ENCODE results near the gene CCL8. TPM values are rescaled to one million over a fixed set of nuclear protein-coding genes. Genes with fewer than 3 reads are reported as not detected.
A peak's percentile ranks its signal among the peaks of the same experiment; 100 is the strongest.

The CCL8 gene
- total RNA-seq, 1 donor from 2014 or later: not detected

DNA sequence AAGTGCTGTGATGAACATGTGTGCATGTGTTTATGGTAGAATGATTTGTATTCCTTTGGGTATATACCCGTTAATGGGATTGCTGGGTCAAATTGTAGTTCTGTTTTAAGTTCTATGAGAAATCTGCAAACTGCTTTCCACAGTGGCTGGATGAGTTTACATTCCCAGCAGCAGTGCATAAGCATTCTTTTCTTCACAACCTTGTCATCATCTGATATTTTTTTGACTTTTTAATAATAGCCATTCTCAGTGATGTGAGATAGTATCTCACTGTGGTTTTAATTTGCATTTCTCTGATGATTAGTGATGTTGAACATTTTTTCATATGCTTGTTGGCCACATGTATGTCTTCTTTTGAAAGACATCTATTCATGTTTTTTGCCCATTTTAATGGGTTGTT is 18.5 kb downstream of the CCL8 start:
- H3K4me3 Mint-ChIP-seq (ENCODE audit: low read depth): no peak overlapping the region
- H3K36me3 Mint-ChIP-seq (ENCODE audit: low read depth): no peaks in the 10 kb centered on the region
- H3K27ac Mint-ChIP-seq: no peak overlapping the region
- H3K9me3 Mint-ChIP-seq: no peaks in the 10 kb centered on the region
- H3K4me1 Mint-ChIP-seq (ENCODE audit: low read depth): no peaks in the 10 kb centered on the region
- no peak for DNase-seq (ENCODE audit: low spot score)
- peaks cover 47% of the 10 kb centered on the region for H3K27me3 Mint-ChIP-seq (ENCODE audit: low read depth)
- intact Hi-C loops (cut with micrococcal nuclease): no loop called here

DNA sequence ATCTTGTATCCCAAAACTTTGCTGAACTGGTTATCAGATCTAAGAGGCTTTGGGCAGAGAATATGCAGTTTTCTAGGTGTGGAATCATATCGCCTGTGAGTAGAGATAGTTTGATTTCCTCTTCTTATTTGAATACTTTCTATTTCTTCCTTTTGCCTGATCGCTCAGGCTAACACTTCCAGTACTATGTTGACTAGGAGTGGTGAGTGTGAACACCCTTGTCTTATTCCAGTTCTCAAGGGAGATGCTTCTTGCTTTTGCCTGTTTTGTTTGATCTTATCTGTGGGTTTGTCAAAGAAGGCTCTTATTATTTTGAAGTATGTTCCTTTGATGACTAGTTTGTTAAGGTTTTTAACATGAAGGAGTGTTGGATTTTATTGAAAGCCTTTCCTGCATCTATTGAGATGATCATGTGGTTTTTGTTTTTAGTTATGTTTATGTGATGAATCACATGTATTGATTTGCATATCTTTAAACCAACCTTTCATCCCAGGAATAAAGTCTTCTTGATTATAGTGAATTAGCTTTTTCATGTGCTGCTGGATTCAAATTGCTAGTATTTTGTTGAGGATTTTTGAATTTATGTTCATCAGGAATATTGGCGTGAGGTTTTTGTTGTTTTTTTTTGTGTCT is 20.0 kb downstream of the CCL8 start:
- H3K36me3 Mint-ChIP-seq (ENCODE audit: low read depth): no peaks in the 10 kb centered on the region
- H3K27ac Mint-ChIP-seq: no peak overlapping the region
- H3K4me1 Mint-ChIP-seq (ENCODE audit: low read depth): no peaks in the 10 kb centered on the region
- H3K27me3 Mint-ChIP-seq (ENCODE audit: low read depth): peaks cover 54% of the 10 kb centered on the region
- no peak overlapping the region for H3K4me3 Mint-ChIP-seq (ENCODE audit: low read depth)
- intact Hi-C loops (cut with micrococcal nuclease): no loop called here
- DNase-seq (ENCODE audit: low spot score): no peak
- H3K9me3 Mint-ChIP-seq: no peaks in the 10 kb centered on the region

DNA sequence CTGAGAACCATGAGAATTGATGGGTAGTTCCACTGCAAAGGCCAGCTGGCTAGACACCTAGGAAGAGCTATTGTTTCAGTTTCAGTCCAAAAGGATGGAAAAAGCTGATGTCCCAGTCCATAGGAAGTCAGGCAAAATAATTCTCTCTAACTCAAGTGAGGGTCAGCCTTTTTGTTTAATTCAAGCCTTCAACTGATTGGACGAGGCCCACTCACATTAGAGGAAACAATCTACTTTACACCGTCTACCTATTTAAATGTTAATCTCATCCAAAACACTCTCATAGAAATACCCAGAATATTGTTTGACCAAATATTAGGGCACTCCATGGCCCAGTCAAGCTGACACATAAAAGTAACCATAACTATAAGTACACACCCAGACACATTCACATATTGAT is 22.7 kb downstream of the CCL8 start:
- intact Hi-C loops (cut with micrococcal nuclease): no loop called here
- H3K27ac Mint-ChIP-seq: no peak overlapping the region
- no peaks in the 10 kb centered on the region for H3K9me3 Mint-ChIP-seq
- no peaks in the 10 kb centered on the region for H3K4me1 Mint-ChIP-seq (ENCODE audit: low read depth)
- H3K4me3 Mint-ChIP-seq (ENCODE audit: low read depth): no peak overlapping the region
- H3K27me3 Mint-ChIP-seq (ENCODE audit: low read depth): peaks cover 46% of the 10 kb centered on the region
- no peaks in the 10 kb centered on the region for H3K36me3 Mint-ChIP-seq (ENCODE audit: low read depth)
- no peak for DNase-seq (ENCODE audit: low spot score)

DNA sequence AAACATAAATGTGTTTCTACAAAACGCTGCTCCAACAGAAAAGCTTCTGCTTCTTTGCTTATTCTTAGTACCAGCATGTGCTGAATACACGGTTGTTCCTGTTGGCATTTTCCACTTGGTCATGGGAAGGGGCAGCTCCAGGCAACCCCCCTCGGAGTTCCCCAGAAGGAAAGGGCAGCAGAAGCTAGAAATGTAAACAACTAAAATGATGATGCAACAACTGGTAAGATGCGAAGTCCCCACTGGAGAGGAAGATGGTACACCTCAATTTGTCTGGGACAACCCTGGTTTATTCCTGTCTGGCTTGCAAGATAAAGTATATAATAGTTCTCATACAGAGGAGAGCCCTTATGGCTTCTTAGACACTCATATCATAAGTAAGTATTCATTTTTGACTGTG is 27.8 kb downstream of the CCL8 start:
- DNase-seq (ENCODE audit: low spot score): no peak
- Mint-ChIP-seq H3K4me3 (ENCODE audit: low read depth) (no peak overlapping the region), H3K4me1 (ENCODE audit: low read depth) (no peaks in the 10 kb centered on the region), H3K36me3 (ENCODE audit: low read depth) (no peaks in the 10 kb centered on the region), H3K27ac (no peak overlapping the region), H3K9me3 (no peaks in the 10 kb centered on the region), H3K27me3 (ENCODE audit: low read depth) (peaks cover 52% of the 10 kb centered on the region)
- intact Hi-C loops (cut with micrococcal nuclease): no loop called here

DNA sequence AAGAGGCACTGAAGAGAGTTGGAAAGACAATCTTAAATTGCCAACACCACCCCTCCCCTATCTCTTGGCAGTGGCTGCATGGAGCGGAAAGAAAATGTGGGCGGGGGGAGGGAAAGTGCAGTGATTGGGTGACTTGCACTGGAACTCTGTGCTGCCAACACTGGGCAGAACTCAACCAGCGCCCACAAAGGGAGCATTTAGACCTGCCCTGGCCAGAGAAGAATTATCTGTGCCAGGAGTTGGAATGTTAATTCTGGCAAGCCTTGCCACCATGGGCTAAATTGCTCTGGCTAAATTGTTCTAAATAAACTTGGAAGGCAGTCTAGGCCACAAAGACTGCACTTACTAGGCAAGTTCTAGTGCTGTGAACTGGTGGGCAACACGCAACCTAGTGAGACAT is 30.5 kb downstream of the CCL8 start:
- peaks cover 55% of the 10 kb centered on the region for H3K27me3 Mint-ChIP-seq (ENCODE audit: low read depth)

DNA sequence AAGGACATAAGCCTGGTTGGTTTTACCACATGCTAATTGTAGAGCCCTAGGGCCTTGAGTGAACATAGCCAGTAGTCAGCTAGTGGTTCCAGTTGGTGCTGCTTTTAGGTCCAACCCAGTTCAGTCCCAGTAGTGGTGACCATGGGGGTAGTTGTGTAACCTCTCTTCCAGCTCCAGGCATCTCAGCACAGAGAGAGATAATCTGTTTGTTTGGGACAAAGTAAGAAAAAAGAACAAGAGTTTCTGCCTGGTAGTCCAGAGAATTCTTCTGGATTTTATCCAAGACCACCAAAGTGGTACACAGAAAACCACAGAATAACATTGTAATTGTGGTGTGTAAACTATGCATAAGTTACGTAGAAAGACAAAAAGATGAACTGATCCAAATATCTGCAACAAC is 31.9 kb downstream of the CCL8 start:
- no peaks in the 10 kb centered on the region for H3K4me1 Mint-ChIP-seq (ENCODE audit: low read depth)
- no peak overlapping the region for H3K27ac Mint-ChIP-seq
- intact Hi-C loops (cut with micrococcal nuclease): no loop called here
- no peaks in the 10 kb centered on the region for H3K9me3 Mint-ChIP-seq
- no peaks in the 10 kb centered on the region for H3K36me3 Mint-ChIP-seq (ENCODE audit: low read depth)
- H3K4me3 Mint-ChIP-seq (ENCODE audit: low read depth): no peak overlapping the region
- DNase-seq (ENCODE audit: low spot score): no peak
- H3K27me3 Mint-ChIP-seq (ENCODE audit: low read depth): peaks cover 51% of the 10 kb centered on the region

More for the DNA sequence above, 30.5 kb downstream of the CCL8 start:
- H3K4me3 Mint-ChIP-seq (ENCODE audit: low read depth): no peak overlapping the region
- no peak overlapping the region for H3K27ac Mint-ChIP-seq
- H3K9me3 Mint-ChIP-seq: no peaks in the 10 kb centered on the region
- DNase-seq (ENCODE audit: low spot score): no peak
- H3K36me3 Mint-ChIP-seq (ENCODE audit: low read depth): no peaks in the 10 kb centered on the region
- H3K4me1 Mint-ChIP-seq (ENCODE audit: low read depth): no peaks in the 10 kb centered on the region
- intact Hi-C loops (cut with micrococcal nuclease): no loop called here

DNA sequence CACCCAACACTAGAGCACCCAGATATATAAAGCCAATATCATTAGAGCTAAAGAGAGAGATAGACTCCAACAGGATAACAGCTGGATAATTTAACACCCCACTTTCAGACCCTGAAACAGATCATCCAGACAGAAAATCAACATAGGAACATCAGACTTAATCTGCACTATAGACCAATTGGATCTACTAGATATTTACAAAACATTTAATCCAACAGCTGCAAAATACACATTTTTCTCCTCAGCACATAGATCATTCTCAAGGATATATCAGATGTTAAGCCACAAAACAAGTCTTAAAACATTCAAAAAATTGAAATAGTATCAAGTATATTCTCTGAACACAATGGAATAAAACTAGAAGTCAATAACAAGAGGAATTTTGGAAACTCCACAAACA is 33.0 kb downstream of the CCL8 start:
- H3K27ac Mint-ChIP-seq: no peak overlapping the region
- intact Hi-C loops (cut with micrococcal nuclease): no loop called here
- no peaks in the 10 kb centered on the region for H3K9me3 Mint-ChIP-seq
- no peak overlapping the region for H3K4me3 Mint-ChIP-seq (ENCODE audit: low read depth)
- no peaks in the 10 kb centered on the region for H3K4me1 Mint-ChIP-seq (ENCODE audit: low read depth)
- DNase-seq (ENCODE audit: low spot score): no peak
- H3K27me3 Mint-ChIP-seq (ENCODE audit: low read depth): peaks cover 53% of the 10 kb centered on the region
- H3K36me3 Mint-ChIP-seq (ENCODE audit: low read depth): no peaks in the 10 kb centered on the region

DNA sequence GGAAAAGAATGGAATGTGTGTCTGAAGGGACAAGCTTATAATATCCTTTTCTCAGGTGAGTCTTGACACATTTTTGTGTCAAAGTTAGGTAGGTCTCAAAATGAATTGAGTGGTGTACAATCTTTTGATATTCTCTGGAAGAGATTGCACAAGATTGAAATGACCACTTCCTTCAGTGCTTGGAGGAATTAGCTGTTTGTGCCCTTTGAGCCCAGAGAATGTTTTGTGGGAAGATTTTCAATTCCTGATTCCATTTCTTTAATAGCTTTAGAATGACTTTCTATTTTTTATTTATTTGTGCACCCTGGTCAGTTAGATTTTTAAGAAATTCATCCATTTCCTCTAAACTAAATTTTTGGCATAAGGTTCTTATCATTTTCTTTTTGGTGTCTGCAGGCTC is 35.4 kb downstream of the CCL8 start:
- no peak overlapping the region for H3K4me3 Mint-ChIP-seq (ENCODE audit: low read depth)
- H3K27ac Mint-ChIP-seq: no peak overlapping the region
- intact Hi-C loops (cut with micrococcal nuclease): no loop called here
- DNase-seq (ENCODE audit: low spot score): no peak
- peaks cover 47% of the 10 kb centered on the region for H3K27me3 Mint-ChIP-seq (ENCODE audit: low read depth)
- no peaks in the 10 kb centered on the region for H3K9me3 Mint-ChIP-seq
- H3K36me3 Mint-ChIP-seq (ENCODE audit: low read depth): no peaks in the 10 kb centered on the region
- H3K4me1 Mint-ChIP-seq (ENCODE audit: low read depth): peaks cover 1% of the 10 kb centered on the region

DNA sequence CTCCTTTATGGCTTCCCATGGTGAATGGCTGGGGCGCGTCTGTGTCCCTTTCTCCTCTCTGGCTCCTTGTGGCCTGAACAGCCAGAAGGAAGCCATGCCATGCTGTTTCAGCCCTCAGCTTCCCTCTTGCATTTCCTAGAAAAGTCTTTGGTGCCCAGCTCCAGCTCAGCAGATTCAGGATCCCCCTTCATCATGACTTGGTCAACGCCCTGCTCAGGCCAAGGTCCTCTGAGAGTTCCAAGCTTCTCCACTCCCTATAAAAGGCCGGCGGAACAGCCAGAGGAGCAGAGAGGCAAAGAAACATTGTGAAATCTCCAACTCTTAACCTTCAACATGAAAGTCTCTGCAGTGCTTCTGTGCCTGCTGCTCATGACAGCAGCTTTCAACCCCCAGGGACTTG is 37.0 kb downstream of the CCL8 start, which contains the start of gene CCL13:
CCL13 (plus strand) TSS at position 287 of the 400 bp plus-strand sequence; CDS start at position 334, 47 bp downstream.
- Mint-ChIP-seq H3K4me3 (ENCODE audit: low read depth) (no peak within 1 kb of the TSS), H3K4me1 (ENCODE audit: low read depth) (peaks cover 9% of the 10 kb centered on the region)

DNA sequence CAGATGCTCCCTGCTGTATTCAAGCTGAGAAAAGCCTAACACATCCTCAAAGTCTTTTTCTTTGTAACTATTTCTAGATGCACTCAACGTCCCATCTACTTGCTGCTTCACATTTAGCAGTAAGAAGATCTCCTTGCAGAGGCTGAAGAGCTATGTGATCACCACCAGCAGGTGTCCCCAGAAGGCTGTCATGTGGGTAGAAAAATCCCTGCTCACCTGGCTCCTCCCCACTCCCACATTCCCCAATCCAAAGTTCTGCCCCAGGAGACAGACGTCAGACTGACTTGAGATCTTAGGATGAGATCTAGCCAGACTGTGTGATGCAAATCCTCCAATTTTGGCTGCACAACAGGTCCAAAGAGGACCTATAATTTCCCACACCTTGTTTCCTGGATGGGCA is 38.2 kb downstream of the CCL8 start:
- Mint-ChIP-seq H3K36me3 (ENCODE audit: low read depth) (peaks cover 4% of the 10 kb centered on the region), H3K27me3 (ENCODE audit: low read depth) (peaks cover 34% of the 10 kb centered on the region), H3K4me1 (ENCODE audit: low read depth) (peaks cover 15% of the 10 kb centered on the region), H3K9me3 (no peaks in the 10 kb centered on the region), H3K27ac (no peak overlapping the region), H3K4me3 (ENCODE audit: low read depth) (no peak overlapping the region)
- intact Hi-C loops (cut with micrococcal nuclease): no loop called here
- DNase-seq (ENCODE audit: low spot score): no peak

More for the DNA sequence above, 37.0 kb downstream of the CCL8 start, which contains the start of gene CCL13:
- Mint-ChIP-seq H3K27me3 (ENCODE audit: low read depth) (peaks cover 45% of the 10 kb centered on the region), H3K27ac (no peak within 1 kb of the TSS), H3K36me3 (ENCODE audit: low read depth) (peaks cover 4% of the 10 kb centered on the region), H3K9me3 (no peaks in the 10 kb centered on the region)
- intact Hi-C loops (cut with micrococcal nuclease): no loop called here
- no peak for DNase-seq (ENCODE audit: low spot score)

DNA sequence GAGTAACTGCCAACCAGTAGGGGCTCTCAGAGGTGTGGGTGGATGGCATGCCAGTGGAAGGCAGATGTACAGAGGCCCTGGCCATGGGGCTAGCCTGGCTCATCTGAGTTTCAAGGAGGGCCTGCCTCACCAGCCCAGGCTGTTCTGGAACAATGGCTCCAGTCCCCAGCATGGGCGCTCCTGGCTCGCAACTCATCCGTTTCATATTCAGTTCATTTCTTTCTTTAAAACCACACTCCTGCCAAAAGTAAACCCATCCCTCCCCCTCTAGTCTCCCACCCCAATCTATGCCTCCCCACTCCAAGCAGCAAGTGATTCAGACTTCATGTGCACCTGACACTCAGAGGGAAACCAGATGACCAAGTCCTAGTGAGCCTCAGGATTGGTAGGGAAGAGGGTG is 39.4 kb downstream of the CCL8 start:
- DNase-seq (ENCODE audit: low spot score): no peak
- no peak overlapping the region for H3K4me3 Mint-ChIP-seq (ENCODE audit: low read depth)
- peaks cover 26% of the 10 kb centered on the region for H3K4me1 Mint-ChIP-seq (ENCODE audit: low read depth)
- H3K9me3 Mint-ChIP-seq: no peaks in the 10 kb centered on the region
- peaks cover 26% of the 10 kb centered on the region for H3K27me3 Mint-ChIP-seq (ENCODE audit: low read depth)
- intact Hi-C loops (cut with micrococcal nuclease): no loop called here
- no peak overlapping the region for H3K27ac Mint-ChIP-seq
- peaks cover 4% of the 10 kb centered on the region for H3K36me3 Mint-ChIP-seq (ENCODE audit: low read depth)

DNA sequence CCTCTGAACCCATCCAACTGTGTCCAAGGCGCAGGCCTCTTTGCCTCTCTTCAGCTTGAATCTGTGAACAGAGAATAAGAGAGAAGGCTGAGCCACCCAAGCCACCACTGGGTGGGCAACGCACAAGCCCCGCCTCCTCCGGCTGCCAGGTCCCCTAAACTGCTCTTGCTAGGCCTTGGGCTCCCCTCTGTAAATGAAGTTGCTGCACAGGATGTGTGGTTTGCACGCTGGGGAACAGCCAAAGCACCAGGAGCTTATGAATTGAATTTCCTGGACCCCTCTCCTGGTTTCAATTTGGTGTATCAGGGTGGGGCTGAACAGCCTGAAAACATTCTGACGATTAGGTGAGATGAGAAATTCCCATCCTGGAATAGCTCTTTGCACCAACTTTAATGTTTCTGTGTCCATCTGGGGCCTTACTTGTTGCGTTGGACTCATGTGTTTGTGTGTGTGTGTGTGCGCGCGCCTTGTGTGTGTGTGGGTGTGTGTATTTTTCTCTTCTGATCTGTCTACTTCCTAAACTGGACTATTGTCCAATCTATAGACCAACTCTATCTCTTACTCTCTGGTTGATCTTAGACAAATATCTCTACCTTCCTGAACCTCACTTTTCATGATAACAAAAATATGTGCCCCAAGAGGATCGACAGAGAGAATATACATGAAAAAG is 41.5 kb downstream of the CCL8 start:
- Mint-ChIP-seq H3K9me3 (no peaks in the 10 kb centered on the region), H3K4me1 (ENCODE audit: low read depth) (peaks cover 45% of the 10 kb centered on the region), H3K4me3 (ENCODE audit: low read depth) (peak overlapping the region; percentile 51), H3K27ac (peak overlapping the region; percentile 63), H3K27me3 (ENCODE audit: low read depth) (peaks cover 15% of the 10 kb centered on the region), H3K36me3 (ENCODE audit: low read depth) (peaks cover 4% of the 10 kb centered on the region)
- intact Hi-C loops (cut with micrococcal nuclease): loop anchor here (1.0 to 10.0 kb wide), 3 partner anchors 18 to 160 kb away; no protein-coding TSS in a partner anchor
- no peak for DNase-seq (ENCODE audit: low spot score)

DNA sequence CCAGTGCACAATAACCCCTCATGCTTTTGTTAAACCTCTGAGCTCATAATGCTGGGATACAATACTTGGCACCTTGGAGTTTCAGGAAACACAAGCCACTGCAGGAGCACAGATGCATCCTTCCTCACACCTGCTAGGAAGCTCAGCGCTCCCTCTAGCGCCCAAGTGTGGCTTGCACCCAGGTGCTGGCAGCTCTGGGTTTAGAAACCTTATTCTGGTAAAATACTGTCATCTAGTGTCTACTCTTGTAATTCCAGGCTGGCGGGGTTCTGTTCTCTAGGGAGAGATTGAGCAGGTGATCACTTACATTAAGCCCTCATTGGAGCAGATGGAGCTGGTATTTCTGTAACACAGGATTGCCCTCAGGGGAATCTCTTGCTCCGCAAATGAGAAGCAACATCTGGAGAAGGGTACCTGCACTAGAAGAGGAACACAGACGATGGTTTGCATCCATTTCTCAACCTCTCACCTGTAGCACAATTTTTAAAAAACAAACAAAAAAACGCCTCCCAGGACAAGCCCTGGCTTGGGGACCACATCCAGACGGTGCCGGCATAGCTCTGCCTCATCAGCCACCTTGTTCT is 42.3 kb downstream of the CCL8 start:
- DNase-seq (ENCODE audit: low spot score): peak; percentile 72
- peaks cover 13% of the 10 kb centered on the region for H3K27me3 Mint-ChIP-seq (ENCODE audit: low read depth)
- intact Hi-C loops (cut with micrococcal nuclease): loop anchor here (1.0 to 10.0 kb wide), 3 partner anchors 17 to 161 kb away; no protein-coding TSS in a partner anchor
- peaks cover 4% of the 10 kb centered on the region for H3K36me3 Mint-ChIP-seq (ENCODE audit: low read depth)
- peaks cover 53% of the 10 kb centered on the region for H3K4me1 Mint-ChIP-seq (ENCODE audit: low read depth)
- peak overlapping the region; percentile 41 for H3K4me3 Mint-ChIP-seq (ENCODE audit: low read depth)
- no peak overlapping the region for H3K27ac Mint-ChIP-seq
- H3K9me3 Mint-ChIP-seq: no peaks in the 10 kb centered on the region

Data from activated T-helper 2 cell treated with anti-CD3 and anti-CD28 coated beads, Interferon-gamma antibody, Interleukin-2, Interleukin-4, amounts not matched to agents 10 μg/mL and 5 μg/mL and 100 μg/mL, durations not matched to agents 14 hours and 24 hours and 36 hours (primary cell).